ENCODE results near the gene CTSD.

GRCh38 chr11:1782831-1783724, 19.4 kb upstream of the CTSD start:
- TF ChIP-seq CTCF (IDR thresholded peaks at IDR 0.05) (no peak), POLR2A (IDR thresholded peaks at IDR 0.05) (no peak), EP300 (IDR thresholded peaks at IDR 0.05) (no peak), POLR2AphosphoS5 (IDR thresholded peaks at IDR 0.05) (no peak)
